ENCODE data around the gene WSCD2. TPM values are rescaled to one million over a fixed set of nuclear protein-coding genes. Genes with fewer than 3 reads are reported as not detected.

WSCD2 gene
- polyA plus RNA-seq, 1 of the 3 experiments (the other 2 are of a cell fraction), result 0.03 TPM

DNA sequence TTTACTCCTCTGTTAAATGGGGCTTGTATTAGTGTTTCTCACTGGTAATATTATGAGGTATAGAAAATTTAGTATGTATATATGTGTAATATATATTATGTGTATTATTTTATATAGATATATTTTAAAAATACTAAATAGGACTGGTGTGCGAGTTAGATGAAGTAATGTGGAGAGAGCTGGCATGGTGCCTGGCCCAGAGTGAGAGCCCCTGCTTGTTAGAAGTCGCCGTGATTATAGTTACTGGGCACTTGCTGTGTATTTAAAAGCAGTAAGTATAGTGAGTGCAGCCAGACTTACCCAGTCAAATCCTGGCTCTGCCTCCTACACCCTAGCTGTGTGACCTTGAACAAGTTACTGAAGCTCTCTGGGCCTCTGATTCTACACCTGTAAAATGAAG lies 48.0 kb downstream of the WSCD2 start:
- TF ChIP-seq TAF1 (IDR thresholded peaks at IDR 0.05; ENCODE audit: borderline replicate concordance, low read depth, low read length) (no peak), YY1 (IDR thresholded peaks at IDR 0.05; ENCODE audit: low read depth) (no peak), NFIC (IDR thresholded peaks at IDR 0.05; ENCODE audit: borderline replicate concordance) (no peak), GABPA (IDR thresholded peaks at IDR 0.05; ENCODE audit: low read depth) (no peak), JUND (IDR thresholded peaks at IDR 0.05) (no peak), FOXJ3 (CRISPR knock-in tag; IDR thresholded peaks at IDR 0.05) (no peak), SIN3A (IDR thresholded peaks at IDR 0.05; ENCODE audit: borderline replicate concordance, low read depth, low read length) (no peak)
- TF ChIP-seq, protein P1, sequence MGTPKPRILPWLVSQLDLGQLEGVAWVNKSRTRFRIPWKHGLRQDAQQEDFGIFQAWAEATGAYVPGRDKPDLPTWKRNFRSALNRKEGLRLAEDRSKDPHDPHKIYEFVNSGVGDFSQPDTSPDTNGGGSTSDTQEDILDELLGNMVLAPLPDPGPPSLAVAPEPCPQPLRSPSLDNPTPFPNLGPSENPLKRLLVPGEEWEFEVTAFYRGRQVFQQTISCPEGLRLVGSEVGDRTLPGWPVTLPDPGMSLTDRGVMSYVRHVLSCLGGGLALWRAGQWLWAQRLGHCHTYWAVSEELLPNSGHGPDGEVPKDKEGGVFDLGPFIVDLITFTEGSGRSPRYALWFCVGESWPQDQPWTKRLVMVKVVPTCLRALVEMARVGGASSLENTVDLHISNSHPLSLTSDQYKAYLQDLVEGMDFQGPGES (IDR thresholded peaks at IDR 0.05; ENCODE audit: low read depth, low read length), result no peak
- H3K4me1 ChIP-seq (ENCODE audit: control insufficient read depth in 1 of 2, insufficient read depth in 2 of 2, low read depth in 1 of 2, low read length in 1 of 2), result peaks cover 0 to 11% of the 10 kb centered on the region in 2 experiments; a peak in 1 of 4 replicates
- WGBS (ENCODE audit: low lambda C conversion rate), result 35% methylated on average over 3 of the region's 3 CpGs
- no peak overlapping the region for H3K4me3 ChIP-seq (ENCODE audit: low read depth in 2 of 2, low read length in 1 of 2)
- no peak overlapping the region for H3K27ac ChIP-seq (ENCODE audit: low read depth in 2 of 2, low read length in 1 of 2)
- no peak overlapping the region for H2AFZ ChIP-seq (ENCODE audit: low read depth)
- H3K79me2 ChIP-seq (ENCODE audit: insufficient read depth), result no peaks in the 10 kb centered on the region
- no peak overlapping the region for H3K9ac ChIP-seq
- H3K27me3 ChIP-seq (ENCODE audit: insufficient read depth), result no peaks in the 10 kb centered on the region
- no peaks in the 10 kb centered on the region for H3K9me3 ChIP-seq
- ChIA-PET POLR2A (no interaction called here), CTCF (interaction anchor here (0.6 to 1.4 kb wide), 4 partner anchors 17 to 281 kb away, joined by 3 to 6 read pairs (median 4); no protein-coding TSS in a partner anchor)
- H3K9me2 ChIP-seq, result no peaks in the 10 kb centered on the region
- no peak overlapping the region for H3K4me2 ChIP-seq
- no peaks in the 10 kb centered on the region for H4K20me1 ChIP-seq (ENCODE audit: insufficient read depth)
- no peaks in the 10 kb centered on the region for H3F3A ChIP-seq (replicated peaks; ENCODE audit: insufficient read depth)
- H3K36me3 ChIP-seq (replicated peaks in 1 of 2; ENCODE audit: control insufficient read depth in 1 of 2, insufficient read depth in 2 of 2, low read length in 1 of 2), result no peaks in the 10 kb centered on the region
- DNase-seq, result no peak

DNA sequence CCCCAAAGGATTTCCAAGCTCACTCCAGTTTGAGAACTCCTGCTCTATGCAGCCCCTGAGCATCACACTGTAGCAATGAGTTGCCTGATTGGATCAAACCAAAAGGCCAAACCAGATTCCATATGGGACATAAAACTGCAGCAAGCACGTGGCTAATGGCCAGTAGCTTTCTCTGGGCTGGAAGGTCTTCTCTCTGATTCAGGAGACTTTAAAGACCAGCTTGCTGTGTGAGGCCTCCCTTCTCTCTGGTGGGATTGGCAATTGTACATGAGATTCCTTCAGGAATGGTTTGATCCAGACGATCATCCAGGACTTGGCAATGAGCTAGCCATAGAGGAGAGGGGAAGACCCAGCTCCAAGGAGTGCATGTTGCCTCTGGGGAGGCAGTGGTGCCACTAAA lies 50.2 kb downstream of the WSCD2 start:
- Histone ChIP-seq H3K9me2 (no peaks in the 10 kb centered on the region), H3K79me2 (ENCODE audit: insufficient read depth) (no peaks in the 10 kb centered on the region), H3K4me2 (no peak overlapping the region), H4K20me1 (ENCODE audit: insufficient read depth) (no peaks in the 10 kb centered on the region), H3K36me3 (replicated peaks in 1 of 2; ENCODE audit: control insufficient read depth in 1 of 2, insufficient read depth in 2 of 2, low read length in 1 of 2) (no peaks in the 10 kb centered on the region), H3K9me3 (no peaks in the 10 kb centered on the region), H3F3A (replicated peaks; ENCODE audit: insufficient read depth) (no peaks in the 10 kb centered on the region), H3K4me3 (ENCODE audit: low read depth in 2 of 2, low read length in 1 of 2) (no peak overlapping the region), H3K27me3 (ENCODE audit: insufficient read depth) (no peaks in the 10 kb centered on the region), H3K4me1 (ENCODE audit: control insufficient read depth in 1 of 2, insufficient read depth in 2 of 2, low read depth in 1 of 2, low read length in 1 of 2) (peaks cover 0 to 11% of the 10 kb centered on the region in 2 experiments; a peak in 1 of 4 replicates), H3K27ac (ENCODE audit: low read depth in 2 of 2, low read length in 1 of 2) (no peak overlapping the region), H3K9ac (no peak overlapping the region), H2AFZ (ENCODE audit: low read depth) (no peak overlapping the region)
- no peak for DNase-seq
- CTCF ChIA-PET, result interaction anchor here (1.1 to 2.5 kb wide), 5 partner anchors 13 to 278 kb away, joined by 3 to 11 read pairs (median 8); partner anchors contain the start of gene WSCD2
- POLR2A ChIA-PET, result no interaction called here
- 14% methylated on average over 1 of the region's 2 CpGs for WGBS (ENCODE audit: low lambda C conversion rate)
- TF ChIP-seq GATA2 (CRISPR knock-in tag; IDR thresholded peaks at IDR 0.05) (no peak), TEAD4 (IDR thresholded peaks at IDR 0.05; ENCODE audit: borderline replicate concordance, insufficient read depth) (no peak), TAF1 (IDR thresholded peaks at IDR 0.05; ENCODE audit: borderline replicate concordance, low read depth, low read length) (no peak), SMC3 (IDR thresholded peaks at IDR 0.05; ENCODE audit: low read depth, low read length) (no peak), RFX5 (IDR thresholded peaks at IDR 0.05; ENCODE audit: low read length) (no peak), RXRA (IDR thresholded peaks at IDR 0.05; ENCODE audit: borderline replicate concordance, low read depth) (no peak), TCF12 (IDR thresholded peaks at IDR 0.05) (no peak), RAD21 (IDR thresholded peaks at IDR 0.05; ENCODE audit: low read length) (no peak), JUND (IDR thresholded peaks at IDR 0.05) (no peak), GABPA (IDR thresholded peaks at IDR 0.05; ENCODE audit: low read depth) (no peak), POLR2AphosphoS5 (IDR thresholded peaks at IDR 0.05; ENCODE audit: low read depth, low read length) (no peak), EP300 (IDR thresholded peaks at IDR 0.05; ENCODE audit: borderline replicate concordance in 1 of 2, low read depth in 1 of 2, low read length in 1 of 2) (no peak), MEF2A (IDR thresholded peaks at IDR 0.05; ENCODE audit: borderline replicate concordance, low read depth) (no peak), MXI1 (IDR thresholded peaks at IDR 0.05; ENCODE audit: low read depth, low read length) (no peak), CHD2 (IDR thresholded peaks at IDR 0.05; ENCODE audit: low read length, partially characterized antibody) (no peak), SIN3A (IDR thresholded peaks at IDR 0.05; ENCODE audit: borderline replicate concordance, low read depth, low read length) (no peak), FOSL2 (IDR thresholded peaks at IDR 0.05; ENCODE audit: borderline replicate concordance, low read depth) (no peak)
- TF ChIP-seq, protein P1 (IDR thresholded peaks at IDR 0.05; ENCODE audit: low read depth, low read length), result no peak
- TF ChIP-seq, protein P2, sequence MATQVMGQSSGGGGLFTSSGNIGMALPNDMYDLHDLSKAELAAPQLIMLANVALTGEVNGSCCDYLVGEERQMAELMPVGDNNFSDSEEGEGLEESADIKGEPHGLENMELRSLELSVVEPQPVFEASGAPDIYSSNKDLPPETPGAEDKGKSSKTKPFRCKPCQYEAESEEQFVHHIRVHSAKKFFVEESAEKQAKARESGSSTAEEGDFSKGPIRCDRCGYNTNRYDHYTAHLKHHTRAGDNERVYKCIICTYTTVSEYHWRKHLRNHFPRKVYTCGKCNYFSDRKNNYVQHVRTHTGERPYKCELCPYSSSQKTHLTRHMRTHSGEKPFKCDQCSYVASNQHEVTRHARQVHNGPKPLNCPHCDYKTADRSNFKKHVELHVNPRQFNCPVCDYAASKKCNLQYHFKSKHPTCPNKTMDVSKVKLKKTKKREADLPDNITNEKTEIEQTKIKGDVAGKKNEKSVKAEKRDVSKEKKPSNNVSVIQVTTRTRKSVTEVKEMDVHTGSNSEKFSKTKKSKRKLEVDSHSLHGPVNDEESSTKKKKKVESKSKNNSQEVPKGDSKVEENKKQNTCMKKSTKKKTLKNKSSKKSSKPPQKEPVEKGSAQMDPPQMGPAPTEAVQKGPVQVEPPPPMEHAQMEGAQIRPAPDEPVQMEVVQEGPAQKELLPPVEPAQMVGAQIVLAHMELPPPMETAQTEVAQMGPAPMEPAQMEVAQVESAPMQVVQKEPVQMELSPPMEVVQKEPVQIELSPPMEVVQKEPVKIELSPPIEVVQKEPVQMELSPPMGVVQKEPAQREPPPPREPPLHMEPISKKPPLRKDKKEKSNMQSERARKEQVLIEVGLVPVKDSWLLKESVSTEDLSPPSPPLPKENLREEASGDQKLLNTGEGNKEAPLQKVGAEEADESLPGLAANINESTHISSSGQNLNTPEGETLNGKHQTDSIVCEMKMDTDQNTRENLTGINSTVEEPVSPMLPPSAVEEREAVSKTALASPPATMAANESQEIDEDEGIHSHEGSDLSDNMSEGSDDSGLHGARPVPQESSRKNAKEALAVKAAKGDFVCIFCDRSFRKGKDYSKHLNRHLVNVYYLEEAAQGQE (IDR thresholded peaks at IDR 0.05; ENCODE audit: low read depth, low read length), result no peak

All from SK-N-SH (cell line).